Activated CD4-positive, alpha-beta T cell treated with anti-CD3 and anti-CD28 coated beads, Interleukin-2, Interleukin-4, amounts not matched to agents 100 ng/mL and 50 ng/mL, durations not matched to agents 16 hours and 8 hours (primary cell): Measurements from ENCODE around the gene CHST15.

Experiments
- DNase-seq: peaks from one replicate; pipeline ENCODE4 v3.0.0-alpha.2; 2020; ENCODE audit warnings: low spot score

The CHST15 gene

DNA sequence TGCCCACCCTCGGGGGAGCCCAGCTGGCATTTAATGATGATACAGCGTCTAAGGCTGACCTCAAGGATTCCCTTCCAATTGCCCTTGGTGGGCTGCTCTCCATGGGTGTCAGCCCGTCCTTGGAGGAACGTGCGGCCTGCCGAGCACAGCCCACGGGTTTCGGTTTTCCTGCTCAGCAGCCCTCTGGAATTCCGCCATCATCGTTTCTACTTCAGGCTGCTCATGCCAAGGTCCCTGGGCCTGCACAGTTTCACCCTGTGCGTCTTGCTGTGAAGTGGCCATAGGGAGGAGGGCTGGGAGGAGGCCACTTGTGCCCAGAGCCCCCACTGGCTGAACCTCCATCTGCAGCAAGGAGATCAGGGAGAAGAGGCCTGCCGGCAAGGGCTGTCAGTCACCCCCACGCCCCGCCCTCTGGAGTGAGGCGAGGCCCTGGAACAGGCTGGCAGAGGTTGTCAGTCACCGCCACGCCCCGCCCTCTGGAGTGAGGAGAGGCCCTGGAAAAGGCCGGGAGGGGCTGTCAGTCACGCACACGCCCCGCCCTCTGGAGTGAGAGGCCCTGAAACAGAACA lies 82.8 kb downstream of the CHST15 start:
- no peak for DNase-seq

DNA sequence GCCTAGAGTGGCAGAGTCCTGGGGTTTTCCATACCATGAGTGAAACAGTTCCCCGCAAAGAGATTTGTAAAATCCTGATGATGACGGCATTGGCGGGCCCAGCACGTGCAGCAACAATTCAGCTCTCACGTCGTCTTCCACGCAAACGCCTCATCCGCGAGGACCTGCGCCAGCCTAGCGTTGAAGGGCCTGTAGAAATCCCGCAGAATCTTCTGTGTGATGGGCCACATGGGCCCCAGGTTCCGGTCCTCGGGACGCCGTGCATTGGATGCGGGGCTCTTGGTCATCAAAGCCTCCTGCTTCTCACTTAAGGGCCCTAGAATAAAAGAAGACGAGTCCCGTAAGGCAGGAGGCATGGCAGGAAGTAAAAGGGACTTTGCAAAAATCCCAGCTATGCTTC lies 83.4 kb downstream of the CHST15 start:
- DNase-seq: no peak

DNA sequence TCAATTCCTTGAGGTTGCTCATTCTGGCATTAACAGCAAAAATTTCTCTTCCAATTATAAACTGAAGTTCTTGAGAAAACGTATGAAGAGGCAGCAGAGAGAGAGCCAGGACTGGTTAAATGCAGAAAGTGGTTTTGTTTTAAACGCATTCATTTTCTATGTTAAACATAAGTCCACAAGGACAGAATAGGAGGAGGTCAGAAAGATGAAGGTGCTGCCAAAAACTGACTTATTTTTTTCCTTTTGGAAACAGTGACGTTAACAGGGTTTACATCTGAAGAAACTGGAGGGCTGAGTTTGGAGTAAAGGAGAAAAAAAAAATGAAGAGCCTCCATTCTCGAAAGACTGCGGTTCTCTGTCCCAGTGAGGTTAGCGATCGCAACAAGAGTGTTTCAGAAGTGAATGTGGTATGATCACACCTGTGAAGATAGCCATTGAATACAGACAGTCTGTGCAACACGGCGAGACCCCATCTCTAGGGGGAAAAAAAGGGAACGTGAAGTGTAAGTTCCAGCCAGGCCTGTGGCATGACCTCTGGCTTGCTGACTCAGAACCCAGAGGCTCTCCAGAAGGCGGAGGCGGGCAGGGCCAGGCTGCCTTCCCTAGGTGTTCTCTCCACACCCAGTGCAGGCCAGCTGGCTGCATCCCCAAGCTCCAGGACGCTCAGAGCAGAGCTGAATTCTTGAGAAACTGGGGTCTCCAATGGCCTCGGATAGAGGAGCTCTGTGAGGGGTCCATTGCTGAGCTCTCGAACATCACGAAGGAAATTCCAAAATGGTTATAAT lies 84.0 kb downstream of the CHST15 start:
- no peak for DNase-seq

DNA sequence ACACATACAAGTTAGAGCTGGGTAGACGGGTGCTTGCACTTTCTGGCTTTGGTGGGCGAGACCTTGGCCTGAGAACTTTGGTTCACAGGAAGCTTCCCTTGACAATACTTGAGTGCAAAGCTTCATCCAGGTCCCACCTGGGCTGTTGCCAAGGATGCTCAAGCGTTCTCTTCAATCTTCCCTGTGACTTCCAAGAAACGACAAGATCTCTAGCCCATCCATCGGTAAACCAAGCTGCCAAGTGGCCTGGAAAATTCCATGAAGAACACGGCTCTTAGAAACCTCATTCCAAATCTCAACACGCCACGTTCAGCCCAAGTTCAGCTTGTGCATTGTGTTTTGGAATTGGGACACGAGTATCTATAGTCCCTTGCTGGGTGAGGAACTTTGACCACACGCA lies 84.7 kb downstream of the CHST15 start:
- DNase-seq: no peak

DNA sequence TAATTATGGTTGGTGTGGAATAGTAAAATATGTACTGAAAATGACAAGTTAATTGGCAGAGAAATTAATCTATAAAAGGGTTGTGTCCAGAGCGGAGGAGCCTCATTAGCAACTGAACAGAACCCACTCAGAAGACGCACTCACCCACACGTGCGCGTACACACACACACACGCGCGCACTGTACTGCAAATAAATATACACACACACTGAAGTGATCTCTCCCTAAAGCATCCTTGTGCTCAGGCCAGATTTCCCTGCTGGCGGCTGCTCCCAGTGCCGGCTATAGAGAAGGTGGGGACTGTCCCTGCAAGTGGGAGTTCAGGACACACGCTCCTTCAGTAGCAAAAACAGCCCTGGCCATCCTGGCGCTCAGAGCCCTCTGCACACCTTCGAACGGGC lies 85.2 kb downstream of the CHST15 start:
- DNase-seq: no peak

DNA sequence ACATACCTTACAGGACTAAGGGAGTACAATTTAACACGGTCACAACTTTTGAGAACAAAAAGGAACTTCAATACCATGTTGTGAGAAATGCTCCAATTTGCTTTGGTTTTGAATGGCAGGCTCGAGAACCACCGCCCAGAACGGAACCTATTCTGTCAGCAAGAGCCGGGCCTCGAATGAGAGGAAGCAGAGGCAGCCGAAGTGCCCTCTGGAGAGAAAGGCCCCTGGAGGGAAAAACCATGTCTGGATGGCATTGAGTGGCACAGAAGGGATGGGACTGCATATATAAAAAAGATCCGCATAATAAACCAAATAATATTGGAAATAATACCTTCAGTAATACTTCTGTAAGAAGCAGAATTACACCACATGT lies 85.6 kb downstream of the CHST15 start:
- DNase-seq: no peak

DNA sequence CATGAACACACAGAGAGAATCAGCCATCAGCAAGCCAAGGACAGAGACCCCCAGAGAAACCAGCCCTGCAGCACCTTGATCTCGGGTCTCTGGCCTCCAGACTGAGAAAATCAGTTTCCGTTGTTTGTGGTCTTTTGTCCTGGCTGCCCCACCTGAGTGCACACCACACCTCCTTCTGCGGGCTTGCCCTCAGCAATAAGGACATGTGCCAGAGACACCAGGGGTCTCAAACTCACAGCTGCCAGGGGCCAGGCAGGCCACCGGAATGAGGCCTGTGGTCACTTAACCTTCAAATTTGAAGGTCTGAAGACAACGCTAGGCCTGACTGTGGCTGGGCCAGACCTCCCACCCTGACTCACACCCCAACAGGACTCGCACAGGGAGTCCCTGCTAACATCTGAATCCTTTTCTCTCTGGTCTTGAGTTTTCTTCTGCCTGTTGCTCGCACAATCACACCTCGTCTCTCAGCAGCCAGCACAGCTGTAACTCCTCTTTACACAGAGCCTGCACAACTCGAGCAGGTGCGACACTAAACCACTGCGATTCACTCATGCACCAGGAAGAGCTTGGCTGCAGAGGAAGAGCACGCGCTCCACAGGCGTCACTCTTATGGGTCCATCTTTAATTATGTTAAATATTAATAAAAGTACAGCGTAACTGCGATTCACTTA lies 86.2 kb downstream of the CHST15 start:
- no peak for DNase-seq

DNA sequence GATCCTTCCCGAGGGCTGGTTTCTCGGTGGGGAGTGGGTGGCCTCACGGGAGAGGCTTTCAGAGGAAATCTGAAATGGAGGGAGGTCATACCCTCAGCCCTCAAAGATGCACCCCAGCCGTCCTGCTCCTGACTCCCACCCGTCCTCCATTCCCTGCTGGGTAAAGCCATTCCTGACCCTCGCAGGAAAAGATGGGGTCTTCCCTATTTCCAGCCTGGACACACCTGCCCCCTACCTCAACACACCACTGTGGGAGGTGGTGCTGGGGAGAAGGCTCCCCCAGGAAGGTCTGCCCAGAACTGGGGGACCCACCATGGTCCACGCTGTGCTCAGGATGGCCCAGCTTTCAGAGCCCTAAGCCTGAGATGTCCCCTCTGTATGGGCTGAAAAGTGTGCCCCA lies 86.9 kb downstream of the CHST15 start:
- DNase-seq: no peak

DNA sequence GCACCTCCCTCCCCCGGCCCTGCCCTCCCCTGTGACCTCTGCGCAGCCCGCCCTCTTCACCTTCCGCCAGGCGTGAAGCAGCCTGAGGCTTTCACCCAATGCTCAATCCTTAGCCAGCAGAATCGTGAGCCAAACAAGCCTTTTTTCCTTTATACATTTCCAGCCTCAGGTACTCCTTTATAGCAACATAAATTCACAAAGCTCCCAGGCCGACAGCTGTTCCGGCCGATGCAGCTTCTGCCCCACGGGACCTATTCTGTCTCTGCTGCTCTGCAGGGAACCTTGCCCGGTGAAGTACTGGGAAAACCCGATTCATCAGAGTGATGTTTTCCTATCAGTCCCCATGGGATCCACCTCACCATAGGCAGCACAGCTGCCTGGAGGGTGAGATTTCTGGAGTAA lies 87.4 kb downstream of the CHST15 start:
- DNase-seq: no peak

DNA sequence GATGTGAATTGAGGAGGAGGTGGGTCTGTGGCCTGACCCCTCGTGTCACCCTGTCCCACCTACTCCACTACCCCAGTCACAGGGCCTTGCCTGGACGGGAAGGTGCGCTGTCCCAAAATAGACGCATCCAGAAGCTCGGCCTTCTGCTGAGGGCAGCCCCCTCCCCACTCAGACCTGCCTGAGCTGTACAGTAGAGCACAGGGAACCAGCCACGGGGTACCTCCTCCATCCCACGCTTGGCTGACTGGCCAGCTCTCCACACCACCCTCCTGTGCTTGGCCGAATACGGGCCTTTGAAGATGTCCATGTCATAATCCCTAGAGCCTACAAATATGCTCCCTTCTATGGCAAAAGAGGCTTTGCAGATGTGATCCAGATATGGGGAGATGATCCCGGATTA lies 88.3 kb downstream of the CHST15 start:
- DNase-seq: no peak

DNA sequence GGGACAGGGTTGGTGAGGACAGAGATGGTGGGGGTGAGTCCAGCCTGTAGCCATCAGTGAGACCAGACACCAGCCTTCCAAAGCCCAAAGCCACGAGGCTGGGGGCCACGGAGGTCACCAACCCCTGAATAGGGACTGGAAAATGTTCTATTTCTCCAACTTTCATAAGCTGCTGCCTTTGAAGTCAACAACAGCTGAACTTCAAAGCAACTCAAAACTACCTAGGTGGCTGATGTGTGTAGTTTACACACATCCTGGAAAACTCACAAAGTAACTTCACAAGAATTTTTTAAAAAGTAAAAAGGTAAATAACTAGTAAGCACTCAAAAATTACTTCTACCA lies 88.8 kb downstream of the CHST15 start:
- no peak for DNase-seq

DNA sequence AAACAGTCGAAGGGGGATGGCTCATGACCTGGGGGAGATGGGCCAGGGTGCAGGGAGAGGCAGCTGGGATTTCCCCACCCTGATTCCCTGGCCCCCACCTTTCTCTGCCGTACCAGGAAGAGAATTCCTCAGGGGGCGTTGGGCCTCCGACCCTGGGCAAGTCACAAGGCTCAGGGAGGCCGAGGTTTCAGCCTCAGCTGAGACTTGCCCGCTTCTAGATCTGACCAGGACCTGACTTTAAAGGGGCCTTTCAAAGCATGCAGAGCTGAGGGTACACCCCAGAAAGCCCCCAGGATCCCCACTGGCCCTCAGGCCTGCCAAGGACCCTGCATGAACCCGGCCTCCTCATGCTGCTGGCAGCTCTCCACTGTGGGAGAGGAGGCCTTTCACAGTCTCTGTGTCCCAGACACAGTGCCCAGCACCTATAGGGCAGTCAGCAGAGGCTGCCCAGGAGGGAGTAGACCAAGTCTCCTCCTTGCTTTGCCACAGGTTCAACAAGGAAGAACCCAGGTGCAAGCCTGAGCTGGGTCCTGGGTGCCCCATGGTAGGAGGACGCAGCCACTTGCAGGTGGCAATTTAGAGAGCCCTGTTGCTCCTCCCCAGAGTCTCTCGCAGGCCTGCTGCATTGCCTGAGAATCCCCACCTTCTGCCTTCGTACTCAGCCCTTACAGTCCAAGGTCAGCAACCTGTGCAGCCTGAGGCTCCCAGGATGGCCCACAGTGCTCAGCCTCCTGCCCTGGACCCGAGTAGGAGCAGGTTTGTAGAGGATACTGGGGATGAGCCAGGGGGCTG lies 89.3 kb downstream of the CHST15 start:
- DNase-seq: no peak

DNA sequence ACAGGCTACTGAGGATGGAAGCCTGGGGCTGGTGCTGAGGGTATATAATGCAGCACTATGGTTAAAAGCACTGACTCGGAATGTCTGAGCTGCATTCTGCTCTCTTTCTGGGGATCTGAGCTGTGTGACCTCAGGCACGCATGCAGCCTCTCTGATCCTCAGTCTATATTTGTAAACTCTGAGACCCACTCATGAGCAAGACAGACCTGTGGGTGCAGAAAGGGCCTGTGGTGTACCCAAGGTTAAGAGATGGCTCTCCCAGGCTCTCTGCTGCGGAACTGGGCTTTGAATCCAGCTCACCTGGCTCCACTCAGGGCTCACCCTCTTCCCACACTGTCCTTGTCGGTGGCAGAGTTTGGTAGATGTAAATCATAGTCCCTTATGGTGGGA lies 89.9 kb downstream of the CHST15 start:
- DNase-seq: no peak

DNA sequence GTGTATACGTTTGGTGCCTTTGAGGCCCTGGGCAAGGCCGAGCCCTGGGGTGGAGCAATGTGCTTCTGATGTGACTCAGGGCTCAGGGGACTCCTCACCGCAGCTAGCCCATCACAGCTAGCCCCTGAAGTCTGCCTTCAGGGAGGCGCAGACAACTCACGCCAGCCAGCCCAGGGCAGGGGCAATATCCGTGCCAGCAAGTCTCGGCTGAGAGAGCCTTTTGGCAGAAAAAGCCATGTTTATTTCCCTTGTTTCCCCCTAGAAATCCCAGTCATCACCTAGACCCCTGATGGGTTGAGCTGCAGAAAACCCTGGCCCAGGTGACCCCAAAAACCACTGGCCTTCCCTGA lies 90.4 kb downstream of the CHST15 start:
- DNase-seq: no peak

DNA sequence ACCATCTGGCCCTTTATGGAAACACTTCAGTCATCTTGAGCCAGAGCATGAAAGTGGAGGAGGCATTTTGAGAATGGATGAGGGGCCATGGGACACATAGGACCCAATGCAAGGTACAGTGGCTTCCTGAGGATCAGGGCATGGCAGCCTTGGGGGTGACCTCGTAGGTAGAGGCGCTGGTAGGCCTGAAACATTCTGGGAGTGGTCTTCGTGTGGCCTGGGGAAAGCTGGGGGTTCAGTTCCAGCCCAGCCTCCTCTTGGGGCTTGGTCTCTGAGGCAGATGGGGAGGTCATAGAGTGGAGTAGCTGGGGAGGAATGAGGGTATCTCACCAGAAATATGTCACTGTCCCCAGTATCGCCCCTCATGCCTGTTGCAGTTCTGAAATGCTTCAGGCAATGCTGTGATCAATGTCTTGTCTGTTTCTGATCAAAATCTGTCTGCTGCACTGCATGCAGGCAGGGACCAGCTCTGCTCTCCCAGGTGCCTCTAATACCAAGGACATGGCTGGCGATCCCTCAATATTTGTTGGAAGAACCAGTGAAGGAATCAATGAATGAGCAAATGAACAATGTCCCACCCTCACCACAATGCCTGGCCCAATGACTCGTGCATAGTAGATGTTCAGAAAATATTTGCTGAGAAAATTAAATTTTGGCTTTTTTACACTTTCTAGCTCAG lies 90.9 kb downstream of the CHST15 start:
- no peak for DNase-seq

DNA sequence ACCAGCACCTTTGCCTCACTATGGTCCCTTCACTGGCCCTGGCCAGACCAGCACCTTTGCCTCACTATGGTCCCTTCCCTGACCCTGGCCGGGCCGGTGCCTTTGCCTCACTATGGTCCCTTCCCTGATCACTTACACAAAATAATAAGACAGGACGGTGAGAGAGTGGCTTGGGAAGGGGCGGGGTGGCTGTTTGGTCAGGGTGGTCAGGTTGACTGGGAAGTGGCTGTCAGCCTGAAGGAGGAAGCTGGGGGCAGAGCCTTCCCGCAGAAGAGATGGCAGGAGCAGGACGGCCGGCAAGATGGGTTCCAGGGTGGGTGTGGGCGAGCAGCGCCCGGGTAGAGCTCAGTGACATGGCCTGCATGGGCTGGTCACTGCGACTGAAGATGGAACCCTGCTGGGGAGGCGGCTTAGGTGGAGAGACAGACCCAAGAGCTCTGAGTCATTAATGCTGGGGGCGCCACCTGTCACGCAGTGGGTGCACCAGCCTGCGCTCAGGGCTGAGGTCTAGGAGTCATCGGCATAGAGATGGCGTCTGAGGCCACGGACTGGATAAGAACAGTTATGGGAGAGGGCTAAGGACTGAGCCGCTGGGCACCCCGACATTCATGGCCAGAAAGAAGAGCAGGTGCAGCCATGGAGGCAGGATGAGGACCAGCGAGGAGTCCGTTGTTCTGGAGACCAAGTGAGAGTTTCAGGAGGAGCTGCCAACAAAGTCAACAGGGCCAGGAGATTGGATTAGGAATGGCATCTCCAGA lies 91.8 kb downstream of the CHST15 start:
- DNase-seq: no peak

DNA sequence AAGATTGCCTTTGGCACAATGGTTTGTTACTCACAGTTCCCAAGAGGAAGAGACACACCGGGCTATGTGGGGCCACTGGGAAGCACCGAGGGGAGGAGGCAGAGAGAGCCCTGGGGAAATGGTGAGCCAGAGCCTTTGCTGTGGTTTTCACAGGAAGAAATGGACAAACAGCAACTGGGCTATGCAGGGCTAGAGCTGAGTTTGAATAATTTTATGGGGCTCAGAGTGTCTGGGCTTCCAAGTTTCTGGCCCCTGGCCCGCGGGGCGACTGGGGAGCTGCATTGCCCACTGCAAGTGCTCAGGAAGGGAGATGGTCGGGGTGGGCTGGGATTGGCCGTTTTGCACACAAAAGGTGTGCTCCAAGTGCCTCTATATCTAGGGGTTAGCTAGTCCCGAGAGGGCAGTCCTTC lies 92.6 kb downstream of the CHST15 start:
- no peak for DNase-seq

DNA sequence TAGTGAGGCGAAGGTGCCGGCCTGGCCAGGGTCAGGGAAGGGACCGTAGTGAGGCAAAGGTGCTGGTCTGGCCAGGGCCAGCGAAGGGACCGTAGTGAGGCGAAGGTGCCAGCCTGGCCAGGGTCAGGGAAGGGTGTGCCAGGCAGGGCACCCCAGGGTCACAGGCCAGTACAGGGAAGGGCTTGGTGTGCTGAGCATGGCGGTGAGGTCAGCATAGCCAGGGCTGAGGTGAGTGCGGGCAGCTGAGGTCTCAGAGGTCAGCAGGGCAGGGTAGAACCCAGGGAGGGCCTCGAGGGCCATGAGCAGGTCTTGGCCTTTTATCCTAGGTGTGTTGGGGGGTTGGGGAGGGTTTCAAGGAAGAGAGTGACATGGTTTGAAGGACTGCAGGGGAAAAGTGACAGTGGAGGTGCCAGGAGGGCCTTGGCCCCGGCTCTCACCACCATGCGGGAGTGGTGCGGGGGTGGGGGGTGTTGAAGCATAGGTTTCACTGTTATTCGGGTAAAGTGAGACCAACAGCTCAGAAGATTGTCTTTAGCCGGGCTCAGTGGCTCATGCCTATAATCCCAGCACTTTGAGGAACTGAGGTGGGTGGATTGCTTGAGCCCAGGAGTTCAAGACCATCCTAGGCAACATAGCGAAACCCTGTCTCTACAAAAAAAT lies 93.3 kb downstream of the CHST15 start:
- DNase-seq: no peak

DNA sequence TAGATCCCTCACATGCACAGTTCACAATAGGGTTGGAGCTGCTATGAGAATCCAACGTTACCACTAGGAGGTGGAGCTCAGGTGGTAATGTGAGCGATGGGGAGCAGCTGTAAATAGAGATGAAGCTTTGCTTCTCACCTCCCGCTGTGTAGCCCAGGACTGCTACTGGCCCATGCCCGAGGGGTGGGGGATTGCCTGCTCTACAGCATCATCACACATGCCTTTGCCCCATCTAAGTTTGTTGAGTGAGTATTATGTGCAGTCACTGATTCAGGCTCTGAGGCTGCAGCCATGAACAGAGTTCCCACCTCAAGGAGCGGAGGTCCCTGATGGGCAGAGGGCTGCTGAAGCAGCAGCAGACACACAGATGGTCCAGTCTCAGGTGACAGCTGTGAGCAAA lies 94.1 kb downstream of the CHST15 start:
- DNase-seq: no peak

DNA sequence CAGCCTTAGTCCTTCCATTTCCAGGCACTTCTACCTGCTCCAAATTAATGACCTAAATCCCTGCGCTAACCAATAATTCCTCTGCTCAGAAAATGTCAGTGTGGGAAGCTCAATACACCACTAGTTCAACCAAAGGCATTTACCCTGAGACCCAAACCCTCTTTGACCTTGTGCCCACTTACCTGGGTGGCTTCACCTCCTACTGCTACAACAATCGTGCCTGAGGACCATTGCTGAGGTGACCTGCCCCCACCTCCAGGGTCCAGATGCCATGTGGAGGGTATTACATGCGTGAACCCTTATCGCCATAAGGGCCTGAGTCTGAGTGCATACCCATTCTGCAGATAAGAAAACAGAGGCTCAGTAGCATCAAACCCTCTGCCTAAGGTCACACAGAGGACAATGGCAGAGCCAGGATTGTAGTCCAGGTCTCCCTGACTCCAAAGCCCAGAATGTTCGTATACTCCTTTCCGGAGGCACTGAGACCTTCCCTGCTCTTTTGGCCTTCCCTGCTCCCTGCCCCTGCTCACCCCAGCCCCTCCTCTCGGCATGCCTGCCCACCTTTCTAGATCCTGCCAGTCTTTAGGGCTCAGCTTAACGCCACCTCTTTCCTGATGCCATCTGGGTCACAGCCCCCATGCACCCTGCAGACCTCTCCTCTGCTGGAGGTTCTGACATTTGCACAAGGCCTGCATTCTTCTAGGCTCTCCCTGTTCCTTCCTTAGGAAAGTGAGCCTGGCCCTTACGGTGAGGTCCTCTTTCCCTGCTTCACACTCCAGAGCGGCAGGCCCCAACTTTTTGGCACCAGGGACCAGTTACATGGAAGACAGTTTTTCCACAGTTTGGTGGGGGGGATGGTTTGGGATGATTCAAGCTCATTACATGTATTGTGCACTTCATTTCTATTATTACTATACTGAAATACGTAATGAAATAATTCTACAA lies 94.9 kb downstream of the CHST15 start:
- no peak for DNase-seq
